WTC11 (cell line): ENCODE data around the gene DNAJB11. TPM values are rescaled to one million over a fixed set of nuclear protein-coding genes. Genes with fewer than 3 reads are reported as not detected.

Source experiments
- ATAC-seq: fragments of 200-7000 bp; cut with Tn5 transposase; 2 replicates; pipeline ENCODE4 v1.10.0; 2021; ENCODE audit warnings: mild to moderate bottlenecking, moderate library complexity
- CTCF ChIA-PET: fragments of 300-600 bp; sonication (Branson Sonifier 250); formaldehyde crosslinking; loops from one replicate; lab custom pipeline; 2021; ENCODE audit warnings: antibody characterized with exemption; lab: Charles Lee
- POLR2A ChIA-PET: fragments of 350-600 bp; sonication (Branson Sonifier 250); formaldehyde crosslinking; loops from one replicate; lab custom pipeline; 2021; ENCODE audit warnings: antibody characterized with exemption; lab: Charles Lee
- DNase-seq: peaks from one replicate; pipeline ENCODE4 v3.0.0; 2021; ENCODE audit warnings: low spot score
- H3K27ac Mint-ChIP-seq: 2 replicates; pipeline ENCODE4 v1.8.0; 2021; ENCODE audit warnings: mixed read lengths
- H3K27me3 Mint-ChIP-seq: 2 replicates; pipeline ENCODE4 v1.8.0; 2021; ENCODE audit warnings: low read depth, mild to moderate bottlenecking, moderate library complexity, mixed read lengths
- H3K36me3 Mint-ChIP-seq: 2 replicates; pipeline ENCODE4 v1.8.0; 2021; ENCODE audit warnings: mixed read lengths
- H3K4me1 Mint-ChIP-seq: 2 replicates; pipeline ENCODE4 v1.8.0; 2022; ENCODE audit warnings: mixed read lengths
- H3K4me3 Mint-ChIP-seq: 2 replicates; pipeline ENCODE4 v1.8.0; 2021; ENCODE audit warnings: mild to moderate bottlenecking, moderate library complexity, mixed read lengths
- H3K9me3 Mint-ChIP-seq: 2 replicates; pipeline ENCODE4 v1.8.0; 2021; ENCODE audit warnings: mixed read lengths
- ATF1 ChIP-seq: sonication (generic); formaldehyde crosslinking; IDR thresholded peaks from 2 replicates; pipeline ENCODE4 v1.8.1; 2023; ENCODE audit warnings: mild to moderate bottlenecking, moderate library complexity, missing genetic modification reagents
- CBFB ChIP-seq: sonication (generic); formaldehyde crosslinking; IDR thresholded peaks from 2 replicates; pipeline ENCODE4 v1.8.1; 2022; ENCODE audit warnings: mild to moderate bottlenecking, low read depth, missing genetic modification reagents
- ELF4 ChIP-seq: sonication (generic); formaldehyde crosslinking; IDR thresholded peaks from 2 replicates; pipeline ENCODE4 v1.8.1; 2022; ENCODE audit warnings: low read depth, mild to moderate bottlenecking, moderate library complexity, missing genetic modification reagents
- ESRRA ChIP-seq: sonication (generic); formaldehyde crosslinking; IDR thresholded peaks from 2 replicates; pipeline ENCODE4 v1.8.1; 2022; ENCODE audit warnings: mild to moderate bottlenecking, missing genetic modification reagents, borderline replicate concordance
- FOXJ3 ChIP-seq: sonication (generic); formaldehyde crosslinking; IDR thresholded peaks from 2 replicates; pipeline ENCODE4 v1.9.0; 2021; ENCODE audit warnings: missing genetic modification reagents, mild to moderate bottlenecking, borderline replicate concordance
- FOXP1 ChIP-seq: sonication (generic); formaldehyde crosslinking; IDR thresholded peaks from 2 replicates; pipeline ENCODE4 v1.8.0; 2022; ENCODE audit warnings: missing genetic modification reagents, mild to moderate bottlenecking, moderate library complexity, borderline replicate concordance
- GTF2I ChIP-seq: fragments of 250-450 bp; sonication (Bioruptor Pico); conservative IDR thresholded peaks from 2 replicates; pipeline ENCODE4 v1.4.0; 2021; ENCODE audit warnings: mild to moderate bottlenecking
- KAT7 ChIP-seq: sonication (generic); formaldehyde crosslinking; IDR thresholded peaks from 2 replicates; pipeline ENCODE4 v1.8.1; 2023; ENCODE audit warnings: missing genetic modification reagents, mild to moderate bottlenecking, borderline replicate concordance
- NFATC4 ChIP-seq: fragments of 250-450 bp; sonication (Bioruptor Pico); IDR thresholded peaks from 2 replicates; pipeline ENCODE4 v1.9.0; 2021; ENCODE audit warnings: mild to moderate bottlenecking
- NFYB ChIP-seq: sonication (generic); formaldehyde crosslinking; conservative IDR thresholded peaks from 2 replicates; pipeline ENCODE4 v1.8.0; 2022; ENCODE audit warnings: low read depth, missing genetic modification reagents
- NR3C1 ChIP-seq: sonication (generic); formaldehyde crosslinking; conservative IDR thresholded peaks from 2 replicates; pipeline ENCODE4 v1.8.1; 2023; ENCODE audit warnings: low read depth, mild to moderate bottlenecking, missing genetic modification reagents
- SMAD3 ChIP-seq: sonication (generic); formaldehyde crosslinking; IDR thresholded peaks from 2 replicates; pipeline ENCODE4 v1.8.0; 2022; ENCODE audit warnings: missing genetic modification reagents, mild to moderate bottlenecking, borderline replicate concordance
- SP1 ChIP-seq: sonication (generic); formaldehyde crosslinking; conservative IDR thresholded peaks from 2 replicates; pipeline ENCODE4 v1.8.1; 2022; ENCODE audit warnings: missing genetic modification reagents
- TEAD1 ChIP-seq: sonication (generic); formaldehyde crosslinking; IDR thresholded peaks from 2 replicates; pipeline ENCODE4 v1.8.0; 2022; ENCODE audit warnings: mild to moderate bottlenecking, missing genetic modification reagents
- ZNF121 ChIP-seq: sonication (generic); formaldehyde crosslinking; IDR thresholded peaks from 2 replicates; pipeline ENCODE4 v1.8.0; 2023; ENCODE audit warnings: missing genetic modification reagents
- ZNF416 ChIP-seq: fragments of 250-450 bp; sonication (Bioruptor Pico); IDR thresholded peaks from 2 replicates; pipeline ENCODE4 v1.9.0; 2021; ENCODE audit warnings: mild to moderate bottlenecking, inconsistent platforms
- total RNA-seq: library from RNA; stranded (reverse); gene quantifications from 3 replicates; pipeline ENCODE4 v1.2.3, GENCODE V29; 2021
- TF ChIP-seq, protein P1 (sequence below): sonication (generic); formaldehyde crosslinking; conservative IDR thresholded peaks from 2 replicates; pipeline ENCODE4 v1.8.1; 2023; ENCODE audit warnings: mild to moderate bottlenecking, low read depth, missing genetic modification reagents, moderate library complexity
- TF ChIP-seq, protein P2 (sequence below): sonication (generic); formaldehyde crosslinking; IDR thresholded peaks from 2 replicates; pipeline ENCODE4 v1.8.1; 2023; ENCODE audit warnings: mild to moderate bottlenecking, missing genetic modification reagents, moderate library complexity
- TF ChIP-seq, protein P3 (sequence below): fragments of 200-600 bp; IDR thresholded peaks from 2 replicates; pipeline ENCODE4 v1.8.0; 2022; ENCODE audit warnings: antibody characterized with exemption
- TF ChIP-seq, protein P4 (sequence below): sonication (generic); formaldehyde crosslinking; IDR thresholded peaks from 2 replicates; pipeline ENCODE4 v1.8.1; 2023; ENCODE audit warnings: mild to moderate bottlenecking, missing genetic modification reagents
- TF ChIP-seq, protein P5 (sequence below): fragments of 250-450 bp; sonication (Bioruptor Pico); IDR thresholded peaks from 2 replicates; pipeline ENCODE4 v1.9.0; 2021; ENCODE audit warnings: moderate library complexity, mild to moderate bottlenecking, inconsistent platforms, borderline replicate concordance
- TF ChIP-seq, protein P6 (sequence below): sonication (generic); formaldehyde crosslinking; IDR thresholded peaks from 2 replicates; pipeline ENCODE4 v1.8.0; 2023; ENCODE audit warnings: mild to moderate bottlenecking, missing genetic modification reagents
- TF ChIP-seq, protein P7 (sequence below): sonication (generic); formaldehyde crosslinking; conservative IDR thresholded peaks from 2 replicates; pipeline ENCODE4 v1.8.1; 2022; ENCODE audit warnings: mild to moderate bottlenecking, missing genetic modification reagents

Gene DNAJB11
- total RNA-seq, 1 experiment from 2014 or later = 56.3 TPM

DNA sequence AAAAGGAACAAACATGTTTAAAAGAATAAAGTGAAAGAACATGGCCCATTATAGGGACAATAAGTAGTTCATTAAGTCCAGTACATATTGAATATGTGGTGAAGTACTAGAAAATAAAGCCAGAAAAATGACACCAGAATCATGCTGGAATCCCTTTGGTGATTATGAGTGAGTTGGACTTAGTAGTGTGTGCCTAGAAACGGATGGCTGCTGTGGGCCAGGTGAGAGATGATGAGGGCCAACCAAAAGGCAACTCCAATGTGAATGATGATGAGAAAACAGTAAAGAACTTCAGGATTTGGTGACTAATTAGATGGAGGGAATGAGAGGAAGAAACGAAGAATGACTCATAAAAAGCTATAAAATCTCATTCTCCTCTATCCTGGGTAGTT, 29.7 kb upstream of the DNAJB11 start:
- H3K27me3 Mint-ChIP-seq = no peaks in the 10 kb centered on the region
- CTCF ChIA-PET = interaction anchor here (0.6 to 3.7 kb wide), 56 partner anchors 8 to 597 kb away, joined by 3 to 117 read pairs (median 4); partner anchors contain the start of genes DGKG and DNAJB11
- H3K27ac Mint-ChIP-seq = peak overlapping the region; percentile 22
- no peak for DNase-seq
- H3K36me3 Mint-ChIP-seq = no peaks in the 10 kb centered on the region
- no peak overlapping the region for H3K4me3 Mint-ChIP-seq
- no peak; the same call in 1 of the 2 replicates for ATAC-seq
- H3K4me1 Mint-ChIP-seq = peaks cover 6% of the 10 kb centered on the region
- POLR2A ChIA-PET = interaction anchor here (1.8 kb wide), 1 partner anchor 281 kb away, joined by 4 read pairs; no protein-coding TSS in a partner anchor
- H3K9me3 Mint-ChIP-seq = no peaks in the 10 kb centered on the region
- TF ChIP-seq ATF1 (no peak), FOXP1 (no peak), ZNF121 (CRISPR knock-in tag) (no peak), KAT7 (CRISPR knock-in tag) (no peak), NR3C1 (CRISPR knock-in tag) (no peak), SP1 (CRISPR knock-in tag) (no peak), ELF4 (no peak), GTF2I (CRISPR knock-in tag) (no peak), TEAD1 (CRISPR knock-in tag) (no peak), CBFB (CRISPR knock-in tag) (no peak), FOXJ3 (CRISPR knock-in tag) (no peak), ESRRA (no peak), SMAD3 (CRISPR knock-in tag) (no peak)
- TF ChIP-seq, protein P1, sequence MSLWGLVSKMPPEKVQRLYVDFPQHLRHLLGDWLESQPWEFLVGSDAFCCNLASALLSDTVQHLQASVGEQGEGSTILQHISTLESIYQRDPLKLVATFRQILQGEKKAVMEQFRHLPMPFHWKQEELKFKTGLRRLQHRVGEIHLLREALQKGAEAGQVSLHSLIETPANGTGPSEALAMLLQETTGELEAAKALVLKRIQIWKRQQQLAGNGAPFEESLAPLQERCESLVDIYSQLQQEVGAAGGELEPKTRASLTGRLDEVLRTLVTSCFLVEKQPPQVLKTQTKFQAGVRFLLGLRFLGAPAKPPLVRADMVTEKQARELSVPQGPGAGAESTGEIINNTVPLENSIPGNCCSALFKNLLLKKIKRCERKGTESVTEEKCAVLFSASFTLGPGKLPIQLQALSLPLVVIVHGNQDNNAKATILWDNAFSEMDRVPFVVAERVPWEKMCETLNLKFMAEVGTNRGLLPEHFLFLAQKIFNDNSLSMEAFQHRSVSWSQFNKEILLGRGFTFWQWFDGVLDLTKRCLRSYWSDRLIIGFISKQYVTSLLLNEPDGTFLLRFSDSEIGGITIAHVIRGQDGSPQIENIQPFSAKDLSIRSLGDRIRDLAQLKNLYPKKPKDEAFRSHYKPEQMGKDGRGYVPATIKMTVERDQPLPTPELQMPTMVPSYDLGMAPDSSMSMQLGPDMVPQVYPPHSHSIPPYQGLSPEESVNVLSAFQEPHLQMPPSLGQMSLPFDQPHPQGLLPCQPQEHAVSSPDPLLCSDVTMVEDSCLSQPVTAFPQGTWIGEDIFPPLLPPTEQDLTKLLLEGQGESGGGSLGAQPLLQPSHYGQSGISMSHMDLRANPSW (CRISPR knock-in tag) = no peak
- TF ChIP-seq, all 79 proteins: peak for 0

DNA sequence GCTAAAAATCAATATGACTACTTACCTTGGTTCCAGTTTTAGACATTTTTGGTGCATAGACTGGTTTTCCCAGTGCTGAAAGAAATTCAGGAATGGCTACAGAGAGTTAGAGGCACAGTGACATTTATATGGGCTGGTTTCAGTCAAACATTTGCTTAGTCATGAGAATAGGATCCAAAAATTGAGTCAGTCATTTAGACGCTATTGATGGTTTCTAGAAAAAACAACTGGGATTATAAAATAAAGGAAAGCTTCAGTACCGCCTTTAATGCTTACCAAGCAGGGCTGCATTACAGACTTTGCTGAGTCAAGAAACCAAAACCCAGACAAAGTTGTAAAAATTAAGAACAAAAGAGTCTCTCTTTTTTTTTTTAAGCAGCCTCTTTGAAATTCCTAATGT, 26.2 kb upstream of the DNAJB11 start, which contains the start of gene CRYGS:
CRYGS (minus strand) TSS at position 100 of the 400 bp plus-strand sequence; CDS start at position 46, 54 bp downstream.
- CTCF ChIA-PET = interaction anchor here (1.3 kb wide), 1 partner anchor 71 kb away, joined by 4 read pairs; no protein-coding TSS in a partner anchor
- H3K9me3 Mint-ChIP-seq = no peaks in the 10 kb centered on the region
- no peak within 1 kb of the TSS for H3K27ac Mint-ChIP-seq
- no peaks in the 10 kb centered on the region for H3K27me3 Mint-ChIP-seq
- no peak within 1 kb of the TSS for H3K4me3 Mint-ChIP-seq
- H3K4me1 Mint-ChIP-seq = peaks cover 6% of the 10 kb centered on the region
- TF ChIP-seq, protein P2, sequence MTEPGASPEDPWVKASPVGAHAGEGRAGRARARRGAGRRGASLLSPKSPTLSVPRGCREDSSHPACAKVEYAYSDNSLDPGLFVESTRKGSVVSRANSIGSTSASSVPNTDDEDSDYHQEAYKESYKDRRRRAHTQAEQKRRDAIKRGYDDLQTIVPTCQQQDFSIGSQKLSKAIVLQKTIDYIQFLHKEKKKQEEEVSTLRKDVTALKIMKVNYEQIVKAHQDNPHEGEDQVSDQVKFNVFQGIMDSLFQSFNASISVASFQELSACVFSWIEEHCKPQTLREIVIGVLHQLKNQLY (CRISPR knock-in tag) = no peak
- TF ChIP-seq, protein P3, sequence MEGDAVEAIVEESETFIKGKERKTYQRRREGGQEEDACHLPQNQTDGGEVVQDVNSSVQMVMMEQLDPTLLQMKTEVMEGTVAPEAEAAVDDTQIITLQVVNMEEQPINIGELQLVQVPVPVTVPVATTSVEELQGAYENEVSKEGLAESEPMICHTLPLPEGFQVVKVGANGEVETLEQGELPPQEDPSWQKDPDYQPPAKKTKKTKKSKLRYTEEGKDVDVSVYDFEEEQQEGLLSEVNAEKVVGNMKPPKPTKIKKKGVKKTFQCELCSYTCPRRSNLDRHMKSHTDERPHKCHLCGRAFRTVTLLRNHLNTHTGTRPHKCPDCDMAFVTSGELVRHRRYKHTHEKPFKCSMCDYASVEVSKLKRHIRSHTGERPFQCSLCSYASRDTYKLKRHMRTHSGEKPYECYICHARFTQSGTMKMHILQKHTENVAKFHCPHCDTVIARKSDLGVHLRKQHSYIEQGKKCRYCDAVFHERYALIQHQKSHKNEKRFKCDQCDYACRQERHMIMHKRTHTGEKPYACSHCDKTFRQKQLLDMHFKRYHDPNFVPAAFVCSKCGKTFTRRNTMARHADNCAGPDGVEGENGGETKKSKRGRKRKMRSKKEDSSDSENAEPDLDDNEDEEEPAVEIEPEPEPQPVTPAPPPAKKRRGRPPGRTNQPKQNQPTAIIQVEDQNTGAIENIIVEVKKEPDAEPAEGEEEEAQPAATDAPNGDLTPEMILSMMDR = no peak
- TF ChIP-seq, protein P4, sequence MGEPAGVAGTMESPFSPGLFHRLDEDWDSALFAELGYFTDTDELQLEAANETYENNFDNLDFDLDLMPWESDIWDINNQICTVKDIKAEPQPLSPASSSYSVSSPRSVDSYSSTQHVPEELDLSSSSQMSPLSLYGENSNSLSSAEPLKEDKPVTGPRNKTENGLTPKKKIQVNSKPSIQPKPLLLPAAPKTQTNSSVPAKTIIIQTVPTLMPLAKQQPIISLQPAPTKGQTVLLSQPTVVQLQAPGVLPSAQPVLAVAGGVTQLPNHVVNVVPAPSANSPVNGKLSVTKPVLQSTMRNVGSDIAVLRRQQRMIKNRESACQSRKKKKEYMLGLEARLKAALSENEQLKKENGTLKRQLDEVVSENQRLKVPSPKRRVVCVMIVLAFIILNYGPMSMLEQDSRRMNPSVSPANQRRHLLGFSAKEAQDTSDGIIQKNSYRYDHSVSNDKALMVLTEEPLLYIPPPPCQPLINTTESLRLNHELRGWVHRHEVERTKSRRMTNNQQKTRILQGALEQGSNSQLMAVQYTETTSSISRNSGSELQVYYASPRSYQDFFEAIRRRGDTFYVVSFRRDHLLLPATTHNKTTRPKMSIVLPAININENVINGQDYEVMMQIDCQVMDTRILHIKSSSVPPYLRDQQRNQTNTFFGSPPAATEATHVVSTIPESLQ = no peak
- TF ChIP-seq NFYB (CRISPR knock-in tag) = no peak
- TF ChIP-seq ZNF416 (CRISPR knock-in tag) = no peak
- TF ChIP-seq, protein P5, sequence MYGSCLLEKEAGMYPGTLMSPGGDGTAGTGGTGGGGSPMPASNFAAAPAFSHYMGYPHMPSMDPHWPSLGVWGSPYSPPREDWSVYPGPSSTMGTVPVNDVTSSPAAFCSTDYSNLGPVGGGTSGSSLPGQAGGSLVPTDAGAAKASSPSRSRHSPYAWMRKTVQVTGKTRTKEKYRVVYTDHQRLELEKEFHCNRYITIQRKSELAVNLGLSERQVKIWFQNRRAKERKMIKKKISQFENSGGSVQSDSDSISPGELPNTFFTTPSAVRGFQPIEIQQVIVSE = no peak
- TF ChIP-seq ELF4 = no peak
- TF ChIP-seq, protein P6, sequence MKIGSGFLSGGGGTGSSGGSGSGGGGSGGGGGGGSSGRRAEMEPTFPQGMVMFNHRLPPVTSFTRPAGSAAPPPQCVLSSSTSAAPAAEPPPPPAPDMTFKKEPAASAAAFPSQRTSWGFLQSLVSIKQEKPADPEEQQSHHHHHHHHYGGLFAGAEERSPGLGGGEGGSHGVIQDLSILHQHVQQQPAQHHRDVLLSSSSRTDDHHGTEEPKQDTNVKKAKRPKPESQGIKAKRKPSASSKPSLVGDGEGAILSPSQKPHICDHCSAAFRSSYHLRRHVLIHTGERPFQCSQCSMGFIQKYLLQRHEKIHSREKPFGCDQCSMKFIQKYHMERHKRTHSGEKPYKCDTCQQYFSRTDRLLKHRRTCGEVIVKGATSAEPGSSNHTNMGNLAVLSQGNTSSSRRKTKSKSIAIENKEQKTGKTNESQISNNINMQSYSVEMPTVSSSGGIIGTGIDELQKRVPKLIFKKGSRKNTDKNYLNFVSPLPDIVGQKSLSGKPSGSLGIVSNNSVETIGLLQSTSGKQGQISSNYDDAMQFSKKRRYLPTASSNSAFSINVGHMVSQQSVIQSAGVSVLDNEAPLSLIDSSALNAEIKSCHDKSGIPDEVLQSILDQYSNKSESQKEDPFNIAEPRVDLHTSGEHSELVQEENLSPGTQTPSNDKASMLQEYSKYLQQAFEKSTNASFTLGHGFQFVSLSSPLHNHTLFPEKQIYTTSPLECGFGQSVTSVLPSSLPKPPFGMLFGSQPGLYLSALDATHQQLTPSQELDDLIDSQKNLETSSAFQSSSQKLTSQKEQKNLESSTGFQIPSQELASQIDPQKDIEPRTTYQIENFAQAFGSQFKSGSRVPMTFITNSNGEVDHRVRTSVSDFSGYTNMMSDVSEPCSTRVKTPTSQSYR (CRISPR knock-in tag) = no peak
- TF ChIP-seq, protein P7, sequence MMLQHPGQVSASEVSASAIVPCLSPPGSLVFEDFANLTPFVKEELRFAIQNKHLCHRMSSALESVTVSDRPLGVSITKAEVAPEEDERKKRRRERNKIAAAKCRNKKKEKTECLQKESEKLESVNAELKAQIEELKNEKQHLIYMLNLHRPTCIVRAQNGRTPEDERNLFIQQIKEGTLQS (CRISPR knock-in tag) = no peak
- no peak for TF ChIP-seq NFATC4 (CRISPR knock-in tag)
- no peak for ATAC-seq
- POLR2A ChIA-PET = no interaction called here
- DNase-seq = no peak
- H3K36me3 Mint-ChIP-seq = peaks cover 7% of the 10 kb centered on the region; the same call in 1 of the 2 replicates
